Measurements from ENCODE around the gene TMEM72. TPM values are rescaled to one million over a fixed set of nuclear protein-coding genes. Genes with fewer than 3 reads are reported as not detected.
A peak's percentile ranks its signal among the peaks of the same experiment; 100 is the strongest.

TMEM72 gene
- total and polyA plus RNA-seq, 2 of the 13 experiments (the other 11 are each of a cell fraction or from before 2014, with no cell fraction given), result 0.04 TPM; not detected in 1

DNA sequence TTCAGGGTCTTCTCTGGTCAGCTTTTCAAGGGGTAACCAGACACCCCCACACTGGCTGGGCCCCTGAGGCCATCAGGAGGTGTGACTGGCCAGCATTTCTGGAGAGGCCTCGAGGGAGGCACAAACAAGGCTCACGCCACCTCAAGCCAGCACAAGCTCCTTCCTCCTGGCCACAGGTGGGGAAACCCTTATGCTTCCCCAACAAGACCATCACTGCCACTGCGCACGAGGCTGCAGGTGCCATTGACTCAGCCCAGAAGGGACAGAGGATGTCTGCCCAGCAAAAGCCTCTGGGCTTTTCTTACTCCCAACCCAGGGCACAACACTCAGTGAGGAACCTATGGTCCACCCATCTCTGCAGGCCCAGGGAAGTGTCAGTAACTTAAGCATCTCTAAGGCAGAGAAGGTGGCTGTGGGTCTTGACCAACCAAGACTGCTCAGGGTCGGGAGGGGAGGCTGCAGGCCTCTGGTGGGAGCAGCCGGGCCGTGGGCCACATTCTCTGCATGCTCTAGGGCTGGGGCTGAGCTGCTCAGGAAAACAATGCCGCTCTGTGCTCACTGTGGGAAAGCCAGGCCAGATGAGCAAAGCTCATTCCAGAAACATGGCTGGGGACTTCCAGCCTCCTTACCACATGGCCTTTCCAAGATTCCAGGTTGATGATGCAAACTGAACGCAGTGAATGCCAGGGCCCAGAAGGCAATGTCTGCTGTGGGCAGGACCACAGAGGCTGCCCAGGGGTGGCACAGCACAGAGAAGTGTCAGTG lies 24.2 kb downstream of the TMEM72 start (continued):
- TF ChIP-seq, protein P1, sequence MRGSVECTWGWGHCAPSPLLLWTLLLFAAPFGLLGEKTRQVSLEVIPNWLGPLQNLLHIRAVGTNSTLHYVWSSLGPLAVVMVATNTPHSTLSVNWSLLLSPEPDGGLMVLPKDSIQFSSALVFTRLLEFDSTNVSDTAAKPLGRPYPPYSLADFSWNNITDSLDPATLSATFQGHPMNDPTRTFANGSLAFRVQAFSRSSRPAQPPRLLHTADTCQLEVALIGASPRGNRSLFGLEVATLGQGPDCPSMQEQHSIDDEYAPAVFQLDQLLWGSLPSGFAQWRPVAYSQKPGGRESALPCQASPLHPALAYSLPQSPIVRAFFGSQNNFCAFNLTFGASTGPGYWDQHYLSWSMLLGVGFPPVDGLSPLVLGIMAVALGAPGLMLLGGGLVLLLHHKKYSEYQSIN (CRISPR knock-in tag; IDR thresholded peaks at IDR 0.05; ENCODE audit: borderline replicate concordance), result no peak
- no peak for TF ChIP-seq MZF1 (CRISPR knock-in tag; IDR thresholded peaks at IDR 0.05; ENCODE audit: borderline replicate concordance)
- 0 out of 2 replicates have a peak, but pooled peaks have one; percentile 36 for TF ChIP-seq ZNF598 (CRISPR knock-in tag; IDR thresholded peaks at IDR 0.05; ENCODE audit: borderline replicate concordance)
- TF ChIP-seq, protein P2, sequence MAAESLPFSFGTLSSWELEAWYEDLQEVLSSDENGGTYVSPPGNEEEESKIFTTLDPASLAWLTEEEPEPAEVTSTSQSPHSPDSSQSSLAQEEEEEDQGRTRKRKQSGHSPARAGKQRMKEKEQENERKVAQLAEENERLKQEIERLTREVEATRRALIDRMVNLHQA (CRISPR knock-in tag; IDR thresholded peaks at IDR 0.05), result no peak
- no peak for TF ChIP-seq CBX2 (IDR thresholded peaks at IDR 0.05; ENCODE audit: low read depth, low read length)
- no peak for TF ChIP-seq CBX2 (CRISPR knock-in tag; IDR thresholded peaks at IDR 0.05; ENCODE audit: low read depth)
- TF ChIP-seq ZNF264 (CRISPR knock-in tag; IDR thresholded peaks at IDR 0.05), result peak; percentile 68; the same call in 1 of the 2 replicates
- peak; percentile 73; the same call in 1 of the 2 replicates for TF ChIP-seq DMAP1 (CRISPR knock-in tag; IDR thresholded peaks at IDR 0.05)
- peak; percentile 95 for TF ChIP-seq ERF (CRISPR knock-in tag; IDR thresholded peaks at IDR 0.05)
- peak; percentile 89 for TF ChIP-seq MYC (CRISPR knock-in tag; IDR thresholded peaks at IDR 0.05; ENCODE audit: borderline replicate concordance)
- no peak; the same call in 1 of the 2 replicates for TF ChIP-seq HOXA5 (CRISPR knock-in tag; IDR thresholded peaks at IDR 0.05)
- TF ChIP-seq, protein P3, sequence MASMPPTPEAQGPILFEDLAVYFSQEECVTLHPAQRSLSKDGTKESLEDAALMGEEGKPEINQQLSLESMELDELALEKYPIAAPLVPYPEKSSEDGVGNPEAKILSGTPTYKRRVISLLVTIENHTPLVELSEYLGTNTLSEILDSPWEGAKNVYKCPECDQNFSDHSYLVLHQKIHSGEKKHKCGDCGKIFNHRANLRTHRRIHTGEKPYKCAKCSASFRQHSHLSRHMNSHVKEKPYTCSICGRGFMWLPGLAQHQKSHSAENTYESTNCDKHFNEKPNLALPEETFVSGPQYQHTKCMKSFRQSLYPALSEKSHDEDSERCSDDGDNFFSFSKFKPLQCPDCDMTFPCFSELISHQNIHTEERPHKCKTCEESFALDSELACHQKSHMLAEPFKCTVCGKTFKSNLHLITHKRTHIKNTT (CRISPR knock-in tag; IDR thresholded peaks at IDR 0.05), result no peak
- TF ChIP-seq ZNF160 (CRISPR knock-in tag; IDR thresholded peaks at IDR 0.05), result no peak
- no peak for TF ChIP-seq ZNF577 (CRISPR knock-in tag; IDR thresholded peaks at IDR 0.05; ENCODE audit: borderline replicate concordance, low read depth)
- TF ChIP-seq PAWR (CRISPR knock-in tag; IDR thresholded peaks at IDR 0.05; ENCODE audit: borderline replicate concordance), result no peak
- TF ChIP-seq ARNT (IDR thresholded peaks at IDR 0.05), result no peak
- TF ChIP-seq ZKSCAN5 (CRISPR knock-in tag; IDR thresholded peaks at IDR 0.05), result no peak
- TF ChIP-seq ATRX (CRISPR knock-in tag; IDR thresholded peaks at IDR 0.05; ENCODE audit: borderline replicate concordance), result no peak
- 0 out of 2 replicates have a peak, but pooled peaks have one; percentile 52 for TF ChIP-seq FOXJ3 (CRISPR knock-in tag; IDR thresholded peaks at IDR 0.05; ENCODE audit: borderline replicate concordance)
- TF ChIP-seq ZNF354B (CRISPR knock-in tag; IDR thresholded peaks at IDR 0.05), result no peak
- no peak for TF ChIP-seq ZC3H4 (CRISPR knock-in tag; IDR thresholded peaks at IDR 0.05; ENCODE audit: borderline replicate concordance)
- TF ChIP-seq, protein P4, sequence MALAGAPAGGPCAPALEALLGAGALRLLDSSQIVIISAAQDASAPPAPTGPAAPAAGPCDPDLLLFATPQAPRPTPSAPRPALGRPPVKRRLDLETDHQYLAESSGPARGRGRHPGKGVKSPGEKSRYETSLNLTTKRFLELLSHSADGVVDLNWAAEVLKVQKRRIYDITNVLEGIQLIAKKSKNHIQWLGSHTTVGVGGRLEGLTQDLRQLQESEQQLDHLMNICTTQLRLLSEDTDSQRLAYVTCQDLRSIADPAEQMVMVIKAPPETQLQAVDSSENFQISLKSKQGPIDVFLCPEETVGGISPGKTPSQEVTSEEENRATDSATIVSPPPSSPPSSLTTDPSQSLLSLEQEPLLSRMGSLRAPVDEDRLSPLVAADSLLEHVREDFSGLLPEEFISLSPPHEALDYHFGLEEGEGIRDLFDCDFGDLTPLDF (CRISPR knock-in tag; IDR thresholded peaks at IDR 0.05), result no peak
- no peak for TF ChIP-seq HNRNPK (IDR thresholded peaks at IDR 0.05; ENCODE audit: low read depth, low read length, poor library complexity, severe bottlenecking)
- TF ChIP-seq ZNF737 (CRISPR knock-in tag; IDR thresholded peaks at IDR 0.05; ENCODE audit: borderline replicate concordance), result no peak
- no peak for TF ChIP-seq SIN3B (IDR thresholded peaks at IDR 0.05; ENCODE audit: low read length)
- TF ChIP-seq, protein P5, sequence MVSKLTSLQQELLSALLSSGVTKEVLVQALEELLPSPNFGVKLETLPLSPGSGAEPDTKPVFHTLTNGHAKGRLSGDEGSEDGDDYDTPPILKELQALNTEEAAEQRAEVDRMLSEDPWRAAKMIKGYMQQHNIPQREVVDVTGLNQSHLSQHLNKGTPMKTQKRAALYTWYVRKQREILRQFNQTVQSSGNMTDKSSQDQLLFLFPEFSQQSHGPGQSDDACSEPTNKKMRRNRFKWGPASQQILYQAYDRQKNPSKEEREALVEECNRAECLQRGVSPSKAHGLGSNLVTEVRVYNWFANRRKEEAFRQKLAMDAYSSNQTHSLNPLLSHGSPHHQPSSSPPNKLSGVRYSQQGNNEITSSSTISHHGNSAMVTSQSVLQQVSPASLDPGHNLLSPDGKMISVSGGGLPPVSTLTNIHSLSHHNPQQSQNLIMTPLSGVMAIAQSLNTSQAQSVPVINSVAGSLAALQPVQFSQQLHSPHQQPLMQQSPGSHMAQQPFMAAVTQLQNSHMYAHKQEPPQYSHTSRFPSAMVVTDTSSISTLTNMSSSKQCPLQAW (CRISPR knock-in tag; IDR thresholded peaks at IDR 0.05), result peak; percentile 87
